Testis (tissue), 3 donors: ENCODE data around the gene CCHCR1. TPM values are rescaled to one million over a fixed set of nuclear protein-coding genes. Genes with fewer than 3 reads are reported as not detected.

Source experiments
- DNase-seq: peaks from one replicate; pipeline ENCODE4 v3.0.0-alpha.2; 2019
- H3K27ac ChIP-seq, 2 donors: fragments of 200-600 bp; sonication (generic); one replicate each; pipeline ENCODE4 v1.5.1; 2019
- H3K27me3 ChIP-seq: fragments of 200-600 bp; sonication (generic); one replicate; pipeline ENCODE4 v1.5.1; 2019
- H3K36me3 ChIP-seq: fragments of 200-600 bp; sonication (generic); one replicate; pipeline ENCODE4 v1.5.1; 2017; ENCODE audit warnings: low read depth; ENCODE audit errors: missing control alignments
- H3K4me1 ChIP-seq: fragments of 200-600 bp; sonication (generic); one replicate; pipeline ENCODE4 v1.5.1; 2019
- H3K4me3 ChIP-seq, 2 donors: fragments of 200-600 bp; sonication (generic); one replicate each; pipeline ENCODE4 v1.5.1; 2017 to 2019
- H3K9me3 ChIP-seq: fragments of 200-600 bp; sonication (generic); one replicate; pipeline ENCODE4 v1.5.1; 2017
- POLR2A ChIP-seq: fragments of 450-650 bp; IDR thresholded peaks from one replicate; pipeline ENCODE4 v1.6.1; 2017; ENCODE audit warnings: antibody characterized with exemption, mild to moderate bottlenecking, moderate library complexity
- WGBS, 2 donors: methylation state at CpG; one replicate each; pipeline ENCODE4 v1.1.5; 2018; 5-methylcytosine and 5-hydroxymethylcytosine counted together
- intact Hi-C: fragments of 100-400 bp; cut with DNase I; formaldehyde crosslinking; loops from one replicate; pipeline ENCODE4 v1.15.1; 2023; ENCODE audit warnings: low total_unique reads
- polyA plus RNA-seq: library from polyadenylated mRNA; stranded (reverse); fragments of 350-450 nt; fragmentation: Illumina TruSeq; extraction: RNeasy Lipid Tissue Mini Kit (QIAGEN cat#74804); gene quantifications from one replicate; pipeline ENCODE4 v1.2.3, GENCODE V29; 2014; ENCODE audit warnings: low read depth, low replicate concordance; ENCODE audit not compliant: insufficient read depth
- total RNA-seq, 2 donors: library from RNA; depleted of rRNA; stranded (reverse); fragments of >200 nt; gene quantifications; one replicate each; pipeline ENCODE4 v1.2.3, GENCODE V29; 2016
- TF ChIP-seq, protein P1 (sequence below), 3 experiments: fragments of 450-650 bp in 2 of 3; fragments of 200-600 bp in 1 of 3; sonication (generic) in 1 of 3; IDR thresholded peaks; one replicate each; pipeline ENCODE4 v1.5.1; 2016 to 2019; ENCODE audit warnings: antibody characterized with exemption in 3 of 3, mild to moderate bottlenecking in 2 of 3, moderate library complexity in 1 of 3

CCHCR1 gene
- total and polyA plus RNA-seq, 3 donors from 2014 or later = 86.4 to 174 (median 93.2) TPM

DNA sequence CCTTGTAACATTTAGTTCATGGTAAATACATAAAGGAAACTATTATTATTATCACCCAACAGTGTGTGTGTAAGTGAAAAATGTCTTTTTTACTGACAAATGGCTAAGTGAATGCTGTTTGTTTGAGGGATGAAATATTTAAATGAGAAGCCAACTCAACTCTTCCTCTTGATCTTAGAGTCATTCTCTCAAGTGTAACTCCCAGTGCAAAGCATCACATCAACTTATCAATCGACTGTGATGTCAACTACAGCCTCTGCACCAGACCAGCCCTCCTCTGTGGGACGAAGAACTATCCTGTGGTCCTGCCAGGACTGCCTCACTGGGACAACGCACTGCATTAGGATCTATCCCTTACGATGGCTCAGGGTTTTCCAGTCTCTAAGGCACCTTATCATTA lies 50.5 kb downstream of the CCHCR1 start:
- no peak overlapping the region for H3K27ac ChIP-seq
- no peaks in the 10 kb centered on the region for H3K4me1 ChIP-seq
- intact Hi-C loops = no loop called here
- H3K4me3 ChIP-seq = no peak overlapping the region
- WGBS, 2 donors = 75 to 84% methylated on average over 4 of the region's 4 CpGs
- H3K36me3 ChIP-seq = no peaks in the 10 kb centered on the region
- DNase-seq = no peak
- TF ChIP-seq POLR2A = no peak
- TF ChIP-seq, protein P1, sequence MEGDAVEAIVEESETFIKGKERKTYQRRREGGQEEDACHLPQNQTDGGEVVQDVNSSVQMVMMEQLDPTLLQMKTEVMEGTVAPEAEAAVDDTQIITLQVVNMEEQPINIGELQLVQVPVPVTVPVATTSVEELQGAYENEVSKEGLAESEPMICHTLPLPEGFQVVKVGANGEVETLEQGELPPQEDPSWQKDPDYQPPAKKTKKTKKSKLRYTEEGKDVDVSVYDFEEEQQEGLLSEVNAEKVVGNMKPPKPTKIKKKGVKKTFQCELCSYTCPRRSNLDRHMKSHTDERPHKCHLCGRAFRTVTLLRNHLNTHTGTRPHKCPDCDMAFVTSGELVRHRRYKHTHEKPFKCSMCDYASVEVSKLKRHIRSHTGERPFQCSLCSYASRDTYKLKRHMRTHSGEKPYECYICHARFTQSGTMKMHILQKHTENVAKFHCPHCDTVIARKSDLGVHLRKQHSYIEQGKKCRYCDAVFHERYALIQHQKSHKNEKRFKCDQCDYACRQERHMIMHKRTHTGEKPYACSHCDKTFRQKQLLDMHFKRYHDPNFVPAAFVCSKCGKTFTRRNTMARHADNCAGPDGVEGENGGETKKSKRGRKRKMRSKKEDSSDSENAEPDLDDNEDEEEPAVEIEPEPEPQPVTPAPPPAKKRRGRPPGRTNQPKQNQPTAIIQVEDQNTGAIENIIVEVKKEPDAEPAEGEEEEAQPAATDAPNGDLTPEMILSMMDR (IDR thresholded peaks at IDR 0.05) = no peak
- no peaks in the 10 kb centered on the region for H3K9me3 ChIP-seq
- no peaks in the 10 kb centered on the region for H3K27me3 ChIP-seq

DNA sequence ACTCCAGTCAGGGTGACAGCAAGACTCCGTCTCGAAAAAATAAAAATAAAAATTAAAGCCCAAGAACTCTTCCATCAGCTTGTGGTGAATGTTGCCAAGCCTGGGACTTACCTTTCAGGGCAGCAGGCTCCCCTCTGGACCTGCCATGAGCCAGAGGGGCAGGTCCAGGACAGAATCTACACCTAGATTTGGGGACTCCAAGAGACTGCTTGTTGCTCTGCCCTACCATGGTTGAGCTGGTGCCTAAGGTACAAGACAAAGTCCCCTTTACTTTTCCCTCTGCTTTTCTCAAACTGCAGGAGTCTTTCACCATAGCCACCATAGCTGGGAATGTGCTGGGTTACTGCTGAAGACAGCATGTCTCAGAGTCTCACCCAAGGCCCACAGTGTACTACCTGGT lies 54.5 kb downstream of the CCHCR1 start:
- no peak overlapping the region for H3K27ac ChIP-seq
- WGBS, 2 donors = 92 to 94% methylated on average over 2 of the region's 2 CpGs
- no peaks in the 10 kb centered on the region for H3K9me3 ChIP-seq
- no peak for DNase-seq
- intact Hi-C loops = no loop called here
- H3K4me3 ChIP-seq = no peak overlapping the region
- no peaks in the 10 kb centered on the region for H3K4me1 ChIP-seq
- TF ChIP-seq POLR2A = no peak
- TF ChIP-seq, protein P1 (IDR thresholded peaks at IDR 0.05) = no peak
- H3K27me3 ChIP-seq = no peaks in the 10 kb centered on the region
- H3K36me3 ChIP-seq = no peaks in the 10 kb centered on the region

DNA sequence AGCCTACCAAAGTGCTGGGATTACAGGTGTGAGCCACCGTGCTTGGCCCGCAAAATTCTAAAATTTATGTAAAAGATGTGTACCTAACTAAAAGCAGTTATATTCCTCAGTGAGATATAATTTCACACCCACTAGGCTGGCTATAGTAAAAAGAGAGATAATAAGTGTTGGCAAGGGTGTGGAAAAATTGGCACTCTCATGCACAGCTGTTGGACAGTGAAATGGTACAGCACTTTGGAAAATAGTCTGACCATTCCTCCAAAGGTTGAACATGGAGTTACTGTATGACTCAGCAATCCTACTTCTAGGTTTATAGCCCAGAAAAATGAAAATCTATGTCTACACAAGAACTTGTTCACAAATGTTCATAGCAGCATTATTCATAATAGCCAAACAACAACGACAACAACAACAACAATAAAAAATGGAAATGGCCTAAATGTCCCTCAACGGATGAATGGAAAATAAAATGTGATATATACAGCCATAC lies 59.1 kb downstream of the CCHCR1 start:
- no peaks in the 10 kb centered on the region for H3K4me1 ChIP-seq
- no peak for DNase-seq
- no peaks in the 10 kb centered on the region for H3K9me3 ChIP-seq
- no peaks in the 10 kb centered on the region for H3K36me3 ChIP-seq
- intact Hi-C loops = no loop called here
- H3K27ac ChIP-seq = no peak overlapping the region
- TF ChIP-seq POLR2A = no peak
- TF ChIP-seq, protein P1 (IDR thresholded peaks at IDR 0.05) = no peak
- WGBS, 2 donors = 92 to 93% methylated on average over 4 of the region's 4 CpGs
- no peak overlapping the region for H3K4me3 ChIP-seq
- no peaks in the 10 kb centered on the region for H3K27me3 ChIP-seq

DNA sequence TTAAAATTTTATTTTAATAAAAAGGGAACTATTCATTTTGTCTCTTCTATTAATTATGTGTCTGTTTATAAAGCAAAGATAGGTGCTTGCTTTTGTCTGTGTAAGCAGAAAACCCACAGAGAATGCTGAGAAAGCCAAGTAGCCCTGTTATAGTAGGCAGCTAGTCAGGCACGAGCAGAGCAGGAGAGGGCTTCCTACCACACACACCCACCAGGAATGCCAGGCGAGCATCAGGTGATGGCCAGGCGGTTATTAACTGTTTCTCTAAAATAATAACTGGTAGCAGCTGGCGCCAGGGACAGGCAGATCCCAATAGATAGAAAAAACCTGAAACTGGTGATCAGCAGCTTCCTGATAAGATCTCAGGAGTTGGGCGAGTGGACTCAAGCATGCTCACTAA lies 60.9 kb downstream of the CCHCR1 start:
- DNase-seq = no peak
- Histone ChIP-seq H3K4me3 (no peak overlapping the region), H3K27me3 (no peaks in the 10 kb centered on the region), H3K9me3 (no peaks in the 10 kb centered on the region), H3K27ac (no peak overlapping the region), H3K4me1 (no peaks in the 10 kb centered on the region), H3K36me3 (no peaks in the 10 kb centered on the region)
- TF ChIP-seq POLR2A = no peak
- TF ChIP-seq, protein P1 (IDR thresholded peaks at IDR 0.05) = no peak
- intact Hi-C loops = no loop called here
- 79 to 80% methylated on average over 5 of the region's 5 CpGs for WGBS, 2 donors

DNA sequence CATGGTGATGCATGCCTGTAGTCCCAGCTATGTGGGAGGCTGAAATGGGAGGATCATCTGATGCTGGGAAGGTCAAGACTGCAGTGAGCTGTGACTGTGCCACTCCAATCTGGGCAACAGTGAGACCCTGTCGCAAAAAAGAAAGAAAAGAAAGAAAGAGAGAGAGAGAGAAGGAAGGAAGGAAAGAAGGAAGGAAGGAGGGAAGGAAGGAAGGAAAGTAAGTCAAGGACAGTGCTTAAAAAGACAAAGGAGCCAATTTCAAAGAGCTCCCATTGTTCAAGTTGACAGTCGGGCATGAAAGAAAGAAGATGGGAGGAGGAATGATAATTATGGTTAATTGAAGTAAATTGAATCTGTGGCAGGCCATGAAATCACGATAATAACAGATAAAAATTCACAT lies 61.4 kb downstream of the CCHCR1 start:
- H3K4me3 ChIP-seq = no peak overlapping the region
- H3K27me3 ChIP-seq = no peaks in the 10 kb centered on the region
- DNase-seq = no peak
- H3K9me3 ChIP-seq = no peaks in the 10 kb centered on the region
- H3K36me3 ChIP-seq = no peaks in the 10 kb centered on the region
- 68 to 79% methylated on average over 3 of the region's 3 CpGs for WGBS, 2 donors
- no peak overlapping the region for H3K27ac ChIP-seq
- no peak for TF ChIP-seq POLR2A
- TF ChIP-seq, protein P1 (IDR thresholded peaks at IDR 0.05) = no peak
- no peaks in the 10 kb centered on the region for H3K4me1 ChIP-seq
- intact Hi-C loops = no loop called here
